Breast epithelium (tissue), 4 donors: Measurements from ENCODE around the gene MUC2. TPM values are rescaled to one million over a fixed set of nuclear protein-coding genes. Genes with fewer than 3 reads are reported as not detected.

Source experiments
- DNase-seq, 2 donors: peaks; one replicate each; pipeline ENCODE4 v3.0.0-alpha.2; 2019; ENCODE audit warnings: low spot score in 2 of 2
- H3K27ac ChIP-seq, 2 donors: fragments of 200-600 bp; sonication (generic) in 1 of 2; one replicate each; pipeline ENCODE4 v1.5.1; 2016 to 2019; ENCODE audit warnings: mild to moderate bottlenecking in 1 of 2
- H3K27me3 ChIP-seq, 2 donors: fragments of 200-600 bp; sonication (generic) in 1 of 2; one replicate each; pipeline versions ENCODE4 v1.5.1 to v1.6.0; 2017 to 2019; ENCODE audit warnings: control low read depth in 1 of 2, mild to moderate bottlenecking in 1 of 2
- H3K36me3 ChIP-seq: fragments of 200-600 bp; one replicate; pipeline ENCODE4 v1.5.1; 2019
- H3K4me1 ChIP-seq, 2 donors: fragments of 200-600 bp; sonication (generic); one replicate each; pipeline ENCODE4 v1.5.1; 2016 to 2019; ENCODE audit warnings: control low read depth in 1 of 2
- H3K4me3 ChIP-seq, 3 donors: fragments of 200-600 bp; sonication (generic); 1 replicate in 2 of 3; 2 replicates in 1 of 3; pipeline ENCODE4 v1.5.1; 2016 to 2019; ENCODE audit warnings: mild to moderate bottlenecking in 3 of 3, moderate library complexity in 2 of 3
- H3K9me3 ChIP-seq, 2 donors: fragments of 200-600 bp; sonication (generic) in 1 of 2; one replicate each; pipeline ENCODE4 v1.5.1; 2016 to 2019; ENCODE audit warnings: control low read depth in 1 of 2
- CTCF ChIP-seq, 3 donors: fragments of 450-650 bp; IDR thresholded peaks; one replicate each; pipeline ENCODE4 v1.5.1; 2016 to 2017; ENCODE audit warnings: antibody characterized with exemption in 3 of 3, mild to moderate bottlenecking in 3 of 3, moderate library complexity in 3 of 3
- POLR2A ChIP-seq: fragments of 450-650 bp; IDR thresholded peaks from one replicate; pipeline ENCODE4 v1.6.1; 2016; ENCODE audit warnings: antibody characterized with exemption, mild to moderate bottlenecking, moderate library complexity
- POLR2AphosphoS5 ChIP-seq, 3 donors: sonication (generic); formaldehyde crosslinking; IDR thresholded peaks; one replicate each; pipeline ENCODE4 v1.6.1; 2017; ENCODE audit warnings: antibody characterized with exemption in 3 of 3
- intact Hi-C: fragments of 100-400 bp; cut with DNase I; formaldehyde crosslinking; loops from one replicate; pipeline ENCODE4 v1.15.1; 2023; ENCODE audit warnings: low total_unique reads
- total RNA-seq, 3 donors: library from RNA; depleted of rRNA; stranded (reverse); fragments of >200 nt; gene quantifications; one replicate each; pipeline ENCODE4 v1.1.0, GENCODE V29; 2016

Gene MUC2
- total RNA-seq, 3 donors from 2014 or later = 0.66 TPM; not detected in 2

DNA sequence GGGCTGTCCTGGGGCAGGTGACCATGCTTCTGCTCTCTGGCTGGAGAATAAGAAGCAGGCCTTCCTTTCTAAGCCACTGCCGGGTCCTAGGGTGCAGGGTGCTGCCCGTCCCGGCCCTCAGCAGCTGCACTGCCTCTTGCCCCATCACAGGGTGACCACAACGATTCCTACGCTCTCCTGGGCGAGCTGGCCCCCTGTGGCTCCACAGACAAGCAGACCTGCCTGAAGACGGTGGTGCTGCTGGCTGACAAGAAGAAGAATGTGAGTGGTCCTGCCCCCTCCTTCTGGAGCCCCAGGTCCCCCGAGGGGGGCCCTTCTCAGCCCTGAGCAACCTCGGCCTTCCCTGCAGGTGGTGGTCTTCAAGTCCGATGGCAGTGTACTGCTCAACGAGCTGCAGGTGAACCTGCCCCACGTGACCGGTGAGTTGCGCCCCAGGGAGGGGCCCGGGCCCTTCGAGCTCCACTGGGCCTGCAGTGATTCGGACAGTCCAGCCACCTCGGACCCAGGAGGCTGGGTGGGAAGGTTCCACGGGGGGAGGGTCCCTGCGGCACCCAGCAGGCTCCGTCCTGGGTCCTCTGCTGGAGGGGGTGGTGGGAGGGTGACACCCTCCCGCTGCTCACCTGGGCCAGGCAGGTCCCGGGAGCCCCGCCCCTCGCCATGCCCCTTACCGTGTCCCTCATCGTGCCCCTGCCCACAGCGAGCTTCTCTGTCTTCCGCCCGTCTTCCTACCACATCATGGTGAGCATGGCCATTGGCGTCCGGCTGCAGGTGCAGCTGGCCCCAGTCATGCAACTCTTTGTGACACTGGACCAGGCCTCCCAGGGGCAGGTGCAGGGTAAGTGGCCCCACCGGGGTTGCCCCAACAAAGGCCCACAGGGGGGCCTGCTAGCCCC is 8.3 kb downstream of the MUC2 start:
- no peaks in the 10 kb centered on the region for H3K9me3 ChIP-seq
- no peak overlapping the region for H3K4me3 ChIP-seq
- TF ChIP-seq CTCF (IDR thresholded peaks at IDR 0.05) (no peak), POLR2A (no peak), POLR2AphosphoS5 (IDR thresholded peaks at IDR 0.05) (no peak)
- H3K4me1 ChIP-seq = no peaks in the 10 kb centered on the region
- peak in 1 of 2 donors; percentile 47 for DNase-seq
- intact Hi-C loops = no loop called here
- peaks cover 0 to 35% of the 10 kb centered on the region in 2 donors for H3K27me3 ChIP-seq
- no peak overlapping the region for H3K27ac ChIP-seq
- H3K36me3 ChIP-seq = no peaks in the 10 kb centered on the region

DNA sequence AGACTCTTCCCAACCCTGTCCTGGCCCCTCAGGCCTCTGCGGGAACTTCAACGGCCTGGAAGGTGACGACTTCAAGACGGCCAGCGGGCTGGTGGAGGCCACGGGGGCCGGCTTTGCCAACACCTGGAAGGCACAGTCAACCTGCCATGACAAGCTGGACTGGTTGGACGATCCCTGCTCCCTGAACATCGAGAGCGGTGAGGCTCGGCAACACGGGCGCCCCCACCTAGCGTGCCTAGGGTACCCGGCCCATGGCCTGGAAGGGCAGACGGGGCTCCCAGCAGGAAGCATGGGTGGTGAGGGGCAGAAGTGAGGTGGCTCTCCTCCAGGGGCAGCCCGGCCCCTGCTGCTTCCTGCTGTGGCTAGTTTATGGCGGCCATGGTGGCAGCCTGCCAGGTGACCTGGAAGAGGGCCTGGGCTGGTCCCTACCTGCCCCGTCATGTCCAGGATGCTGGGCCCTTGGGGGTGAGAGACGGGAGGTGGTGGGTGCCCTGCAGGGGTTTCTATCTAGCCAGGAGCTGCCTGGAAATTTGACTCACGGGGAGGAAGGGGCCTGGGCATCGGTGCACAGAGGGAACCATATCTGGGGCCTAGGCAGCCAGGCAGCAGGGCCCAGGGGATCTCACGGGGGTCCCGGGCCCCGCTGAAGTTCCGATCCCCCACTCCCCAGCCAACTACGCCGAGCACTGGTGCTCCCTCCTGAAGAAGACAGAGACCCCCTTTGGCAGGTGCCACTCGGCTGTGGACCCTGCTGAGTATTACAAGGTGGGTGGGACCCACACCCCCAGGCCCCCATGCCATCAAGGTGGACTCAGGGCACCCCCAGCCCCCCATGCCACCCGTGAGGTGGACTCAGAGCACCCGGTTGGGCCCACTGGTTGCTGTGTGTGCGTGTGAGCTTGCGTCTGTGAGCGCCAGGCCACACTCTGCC is 9.2 kb downstream of the MUC2 start:
- Histone ChIP-seq H3K27ac (no peak overlapping the region), H3K9me3 (no peaks in the 10 kb centered on the region), H3K4me1 (no peaks in the 10 kb centered on the region), H3K4me3 (peak overlapping the region in 1 of 3 donors; percentile 10), H3K36me3 (no peaks in the 10 kb centered on the region), H3K27me3 (peaks cover 0 to 35% of the 10 kb centered on the region in 2 donors)
- peak in 1 of 2 donors; percentile 51 for DNase-seq
- intact Hi-C loops = no loop called here
- TF ChIP-seq POLR2AphosphoS5 (IDR thresholded peaks at IDR 0.05) (no peak), POLR2A (no peak), CTCF (IDR thresholded peaks at IDR 0.05) (no peak)

- intact Hi-C loops = no loop called here
- Histone ChIP-seq H3K9me3 (no peaks in the 10 kb centered on the region), H3K27ac (no peak overlapping the region), H3K4me3 (no peak overlapping the region), H3K36me3 (no peaks in the 10 kb centered on the region), H3K4me1 (no peaks in the 10 kb centered on the region), H3K27me3 (peaks cover 0 to 35% of the 10 kb centered on the region in 2 donors)
- peak in 1 of 2 donors; percentile 49 for DNase-seq
- TF ChIP-seq POLR2AphosphoS5 (IDR thresholded peaks at IDR 0.05) (no peak), CTCF (IDR thresholded peaks at IDR 0.05) (no peak), POLR2A (no peak)
These were observed 10.1 kb downstream of the MUC2 start for GRCh38 chr11:1084561-1085439.

DNA sequence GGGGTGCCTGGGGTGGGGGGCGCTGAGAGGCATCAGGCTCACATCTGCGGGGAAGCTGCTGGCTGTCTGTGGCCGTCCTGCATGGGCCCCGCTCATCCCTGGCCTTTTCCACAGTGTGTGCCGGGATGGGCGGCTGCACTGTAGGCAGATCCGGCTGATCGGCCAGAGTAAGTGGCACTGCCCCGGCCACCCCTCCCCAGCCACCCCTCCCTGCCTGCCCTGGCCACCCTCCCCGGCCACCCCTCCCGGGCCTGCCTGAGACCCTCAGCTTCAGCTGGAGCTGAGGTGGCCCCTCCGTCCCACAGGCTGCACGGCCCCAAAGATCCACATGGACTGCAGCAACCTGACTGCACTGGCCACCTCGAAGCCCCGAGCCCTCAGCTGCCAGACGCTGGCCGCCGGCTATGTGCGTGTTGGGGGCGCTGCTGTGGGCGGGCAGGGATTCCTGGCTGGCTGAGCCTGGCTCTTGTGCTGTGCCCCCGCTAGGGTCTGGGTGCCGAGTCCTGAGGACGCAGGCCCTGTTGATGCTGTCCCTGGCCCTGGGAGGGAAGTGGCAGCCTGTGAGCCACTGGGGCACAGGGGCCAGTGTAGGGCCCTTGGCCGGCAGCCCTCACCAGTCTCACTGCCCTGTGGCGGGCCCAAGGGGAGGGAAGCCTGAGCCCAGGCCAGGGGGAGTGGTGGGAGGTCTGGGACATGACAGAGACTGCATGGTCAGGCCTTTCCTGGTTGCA is 10.9 kb downstream of the MUC2 start:
- H3K9me3 ChIP-seq = no peaks in the 10 kb centered on the region
- no peak overlapping the region for H3K27ac ChIP-seq
- intact Hi-C loops = no loop called here
- H3K36me3 ChIP-seq = no peaks in the 10 kb centered on the region
- TF ChIP-seq POLR2AphosphoS5 (IDR thresholded peaks at IDR 0.05) = no peak
- no peak for TF ChIP-seq POLR2A
- TF ChIP-seq CTCF (IDR thresholded peaks at IDR 0.05) = no peak
- peak in 1 of 2 donors; percentile 48 for DNase-seq
- H3K4me1 ChIP-seq = no peaks in the 10 kb centered on the region
- no peak overlapping the region for H3K4me3 ChIP-seq
- H3K27me3 ChIP-seq = peaks cover 0 to 35% of the 10 kb centered on the region in 2 donors
